Measurements from ENCODE around the gene RPLP1. TPM values are rescaled to one million over a fixed set of nuclear protein-coding genes. Genes with fewer than 3 reads are reported as not detected.

RPLP1 gene
- total RNA-seq, 1 experiment from 2014 or later: 1,613 TPM

GRCh38 chr15:69479081-69479480, 26.5 kb downstream of the RPLP1 start:
- Histone ChIP-seq H3K4me1 (ENCODE audit: insufficient read depth, low read length, poor library complexity, severe bottlenecking) (no peaks in the 10 kb centered on the region), H3K9me3 (ENCODE audit: low read depth, low read length, poor library complexity, severe bottlenecking) (no peaks in the 10 kb centered on the region), H3K36me3 (ENCODE audit: insufficient read depth, low read length, poor library complexity, severe bottlenecking) (no peaks in the 10 kb centered on the region), H3K4me3 (ENCODE audit: low read depth, low read length, poor library complexity, severe bottlenecking) (no peak overlapping the region), H3K27me3 (replicated peaks; ENCODE audit: insufficient read depth, low read depth, low read length, poor library complexity) (no peaks in the 10 kb centered on the region), H3K27ac (ENCODE audit: low read depth, low read length, poor library complexity, severe bottlenecking) (no peak overlapping the region)
- no peak for DNase-seq (ENCODE audit: low spot score)
- intact Hi-C loops (cut with micrococcal nuclease; ENCODE audit: unreplicated experiment): loop anchor here (5.0 to 10.0 kb wide), 4 partner anchors 248 to 1008 kb away; no protein-coding TSS in a partner anchor
- CTCF ChIA-PET: no interaction called here
- TF ChIP-seq, protein P1, sequence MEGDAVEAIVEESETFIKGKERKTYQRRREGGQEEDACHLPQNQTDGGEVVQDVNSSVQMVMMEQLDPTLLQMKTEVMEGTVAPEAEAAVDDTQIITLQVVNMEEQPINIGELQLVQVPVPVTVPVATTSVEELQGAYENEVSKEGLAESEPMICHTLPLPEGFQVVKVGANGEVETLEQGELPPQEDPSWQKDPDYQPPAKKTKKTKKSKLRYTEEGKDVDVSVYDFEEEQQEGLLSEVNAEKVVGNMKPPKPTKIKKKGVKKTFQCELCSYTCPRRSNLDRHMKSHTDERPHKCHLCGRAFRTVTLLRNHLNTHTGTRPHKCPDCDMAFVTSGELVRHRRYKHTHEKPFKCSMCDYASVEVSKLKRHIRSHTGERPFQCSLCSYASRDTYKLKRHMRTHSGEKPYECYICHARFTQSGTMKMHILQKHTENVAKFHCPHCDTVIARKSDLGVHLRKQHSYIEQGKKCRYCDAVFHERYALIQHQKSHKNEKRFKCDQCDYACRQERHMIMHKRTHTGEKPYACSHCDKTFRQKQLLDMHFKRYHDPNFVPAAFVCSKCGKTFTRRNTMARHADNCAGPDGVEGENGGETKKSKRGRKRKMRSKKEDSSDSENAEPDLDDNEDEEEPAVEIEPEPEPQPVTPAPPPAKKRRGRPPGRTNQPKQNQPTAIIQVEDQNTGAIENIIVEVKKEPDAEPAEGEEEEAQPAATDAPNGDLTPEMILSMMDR (conservative IDR thresholded peaks at IDR 0.05; ENCODE audit: low read depth, low read length): no peak
- no peak for TF ChIP-seq EZH2 (IDR thresholded peaks at IDR 0.05; ENCODE audit: borderline replicate concordance, low read depth, low read length, poor library complexity, severe bottlenecking)
- BruUV-seq (replicated peaks): no TSS peak
- POLR2A ChIA-PET (ENCODE audit: low non-redundant PET): interaction anchor here (0.7 kb wide), 1 partner anchor 23 kb away, joined by 3 read pairs; no protein-coding TSS in a partner anchor

GRCh38 chr15:69479971-69480370, 27.4 kb downstream of the RPLP1 start:
- BruUV-seq (replicated peaks): no TSS peak
- DNase-seq (ENCODE audit: low spot score): no peak
- intact Hi-C loops (cut with micrococcal nuclease; ENCODE audit: unreplicated experiment): loop anchor here (5.0 to 10.0 kb wide), 4 partner anchors 247 to 1007 kb away; no protein-coding TSS in a partner anchor
- Histone ChIP-seq H3K4me1 (ENCODE audit: insufficient read depth, low read length, poor library complexity, severe bottlenecking) (no peaks in the 10 kb centered on the region), H3K27ac (ENCODE audit: low read depth, low read length, poor library complexity, severe bottlenecking) (no peak overlapping the region), H3K36me3 (ENCODE audit: insufficient read depth, low read length, poor library complexity, severe bottlenecking) (no peaks in the 10 kb centered on the region), H3K4me3 (ENCODE audit: low read depth, low read length, poor library complexity, severe bottlenecking) (no peak overlapping the region), H3K27me3 (replicated peaks; ENCODE audit: insufficient read depth, low read depth, low read length, poor library complexity) (no peaks in the 10 kb centered on the region), H3K9me3 (ENCODE audit: low read depth, low read length, poor library complexity, severe bottlenecking) (no peaks in the 10 kb centered on the region)
- ChIA-PET POLR2A (ENCODE audit: low non-redundant PET) (no interaction called here), CTCF (no interaction called here)
- TF ChIP-seq, protein P1 (conservative IDR thresholded peaks at IDR 0.05; ENCODE audit: low read depth, low read length): no peak
- no peak for TF ChIP-seq EZH2 (IDR thresholded peaks at IDR 0.05; ENCODE audit: borderline replicate concordance, low read depth, low read length, poor library complexity, severe bottlenecking)

- Histone ChIP-seq H3K4me3 (ENCODE audit: low read depth, low read length, poor library complexity, severe bottlenecking) (no peak overlapping the region), H3K27ac (ENCODE audit: low read depth, low read length, poor library complexity, severe bottlenecking) (no peak overlapping the region), H3K27me3 (replicated peaks; ENCODE audit: insufficient read depth, low read depth, low read length, poor library complexity) (no peaks in the 10 kb centered on the region), H3K36me3 (ENCODE audit: insufficient read depth, low read length, poor library complexity, severe bottlenecking) (no peaks in the 10 kb centered on the region), H3K9me3 (ENCODE audit: low read depth, low read length, poor library complexity, severe bottlenecking) (no peaks in the 10 kb centered on the region), H3K4me1 (ENCODE audit: insufficient read depth, low read length, poor library complexity, severe bottlenecking) (no peaks in the 10 kb centered on the region)
- no peak for DNase-seq (ENCODE audit: low spot score)
- ChIA-PET CTCF (interaction anchor here (0.6 kb wide), 1 partner anchor 96 kb away, joined by 5 read pairs; no protein-coding TSS in a partner anchor), POLR2A (ENCODE audit: low non-redundant PET) (no interaction called here)
- TF ChIP-seq, protein P1 (conservative IDR thresholded peaks at IDR 0.05; ENCODE audit: low read depth, low read length): no peak
- TF ChIP-seq EZH2 (IDR thresholded peaks at IDR 0.05; ENCODE audit: borderline replicate concordance, low read depth, low read length, poor library complexity, severe bottlenecking): no peak
- intact Hi-C loops (cut with micrococcal nuclease; ENCODE audit: unreplicated experiment): no loop called here
- no TSS peak for BruUV-seq (replicated peaks)
Measured at GRCh38 chr15:69480932-69481331, 28.3 kb downstream of the RPLP1 start.
